Right cardiac atrium (tissue), 5 donors: ENCODE measurements around the gene USP48. TPM values are rescaled to one million over a fixed set of nuclear protein-coding genes. Genes with fewer than 3 reads are reported as not detected.
"Not testable (repeated sequence)": the region's sequence is repeated elsewhere in the genome, so short reads cannot be mapped to it uniquely, and the experiment has no call there.

ENCODE experiments used
- ATAC-seq, 2 donors: fragments of 200-7000 bp; cut with Tn5 transposase; one replicate each; pipeline versions ENCODE4 v1.8.0 to v1.9.1; 2020; ENCODE audit warnings: moderate library complexity in 2 of 2, mild to moderate bottlenecking in 1 of 2
- DNase-seq, 3 donors: peaks; one replicate each; pipeline ENCODE4 v3.0.0-alpha.2; 2020
- H3K27ac ChIP-seq: one replicate; pipeline ENCODE4 v1.5.1; 2013; ENCODE audit warnings: mild to moderate bottlenecking, low read length, control low read depth, moderate library complexity
- H3K27me3 ChIP-seq: one replicate; pipeline ENCODE4 v1.6.1; 2013; ENCODE audit not compliant: control insufficient read depth, insufficient read depth
- H3K4me1 ChIP-seq: one replicate; pipeline ENCODE4 v1.6.1; 2013; ENCODE audit warnings: low read length; ENCODE audit not compliant: control insufficient read depth, insufficient read depth
- H3K4me3 ChIP-seq: one replicate; pipeline ENCODE4 v1.5.1; 2013; ENCODE audit warnings: low read length, control low read depth
- H3K9me3 ChIP-seq: one replicate; pipeline ENCODE4 v1.6.1; 2013; ENCODE audit warnings: low read length; ENCODE audit not compliant: control insufficient read depth
- WGBS: extraction: QIAGEN DNeasy Blood & Tissue Kit; methylation state at CpG from one replicate; pipeline ENCODE4 v1.1.7; 2013; 5-methylcytosine and 5-hydroxymethylcytosine counted together
- intact Hi-C, 4 donors: fragments of 100-400 bp; cut with DNase I; formaldehyde crosslinking; loops; one replicate each; pipeline versions ENCODE4 v1.11.0 to v1.14.0; 2022 to 2023
- polyA plus RNA-seq: library from polyadenylated mRNA; stranded (reverse); fragments of 200-250 nt; gene quantifications from one replicate; pipeline ENCODE4 v1.2.3, GENCODE V29; 2013
- total RNA-seq, 4 donors: library from RNA; stranded (reverse); fragmentation: NEBNext Ultra II Directional; extraction: Animal tissue kit (Norgen Biotek cat#: 25700); gene quantifications; one replicate each; pipeline ENCODE4 v1.2.1, GENCODE V29; 2021
- donor health status: healthy with polysubstance abuse.
- donor health status: DM: no; HTN: yes; CAD: no.
- donor health status: DM: no; HTN: no; CAD: no.
- donor health status: DM: no; HTN: yes; CAD: no; lungs with severe emphysema.
- donor health status: DM: yes; HTN: yes; CAD: no.

The USP48 gene
- total and polyA plus RNA-seq, 5 donors = 19.9 to 49.4 (median 45.7) TPM

DNA sequence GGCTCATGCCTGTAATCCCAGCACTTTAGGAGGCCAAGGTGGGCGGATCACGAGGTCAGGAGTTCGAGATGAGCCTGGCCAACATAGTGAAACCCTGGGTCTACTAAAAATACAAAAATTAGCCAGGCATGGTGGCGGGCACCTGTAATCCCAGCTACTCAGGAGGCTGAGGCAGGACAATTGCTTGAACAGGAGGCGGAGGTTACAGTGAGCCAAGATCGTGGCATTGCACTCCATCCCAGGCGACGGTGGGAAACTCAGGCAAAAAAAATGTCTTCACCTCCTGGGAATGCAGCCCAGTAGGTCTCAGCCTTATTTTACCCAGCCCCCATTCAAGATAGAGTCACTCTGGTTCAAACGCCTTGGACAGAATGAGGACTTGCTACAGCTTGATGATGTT, 2.8 kb upstream of the USP48 start:
- H3K9me3 ChIP-seq, H3K27ac ChIP-seq, H3K4me1 ChIP-seq, H3K4me3 ChIP-seq, DNase-seq, H3K27me3 ChIP-seq, intact Hi-C loops, ATAC-seq: not testable (repeated sequence)
- 83% methylated on average over 9 of the region's 9 CpGs for WGBS

DNA sequence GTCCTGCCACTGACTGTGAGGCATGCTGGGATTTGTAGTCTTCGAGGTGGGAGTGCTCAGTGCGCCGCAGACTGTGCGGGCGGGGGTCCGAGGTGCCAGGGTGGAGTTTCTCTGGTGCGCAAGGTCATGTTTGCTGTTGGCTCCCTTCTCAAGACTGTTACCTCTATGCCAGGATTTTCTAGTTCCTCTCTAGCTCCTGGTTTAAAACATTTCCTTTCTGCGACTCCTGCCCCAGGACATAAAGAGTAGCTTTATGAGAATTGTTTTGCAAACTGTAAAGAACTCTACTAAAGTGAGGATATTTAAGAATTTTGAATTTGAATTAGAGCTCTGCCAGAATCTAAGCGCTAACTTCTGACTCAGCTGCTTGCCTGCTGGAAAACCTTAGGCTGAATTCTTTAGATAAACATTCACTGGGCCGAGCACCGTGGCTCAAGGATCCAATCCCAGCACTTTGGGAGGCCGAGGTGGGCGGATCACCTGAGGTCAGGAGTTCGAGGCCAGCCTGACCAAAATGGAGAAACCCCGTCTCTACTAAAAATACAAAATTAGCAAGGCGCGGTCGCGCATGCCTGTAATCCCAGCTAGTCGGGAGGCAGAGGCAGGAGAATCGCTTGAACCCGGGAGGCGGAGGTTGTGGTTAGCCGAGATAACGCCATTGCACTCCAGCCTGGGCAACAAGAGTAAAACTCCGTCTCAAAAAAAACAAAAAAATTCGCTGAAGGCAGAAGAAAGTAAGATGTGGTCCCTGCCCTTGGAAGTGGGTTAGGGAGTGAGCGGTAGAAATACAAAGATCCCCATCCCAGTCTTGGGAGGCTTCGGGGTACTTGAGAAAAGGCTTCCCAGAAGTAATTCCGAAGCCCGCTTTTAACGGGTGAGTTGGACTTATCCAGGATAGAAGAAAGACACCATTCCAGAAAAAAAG, 992 bp upstream of the USP48 start:
- H3K4me3 ChIP-seq = peak overlapping the region; percentile 68
- H3K27ac ChIP-seq = peak overlapping the region; percentile 17
- peaks cover 3% of the 10 kb centered on the region for H3K4me1 ChIP-seq
- ATAC-seq (peak in 1 of 2 donors; percentile 4), DNase-seq (peak; percentile 25 to 74 (median 62))
- no peaks in the 10 kb centered on the region for H3K9me3 ChIP-seq
- intact Hi-C loops = no loop called here
- H3K27me3 ChIP-seq = no peaks in the 10 kb centered on the region
- 49% methylated on average over 32 of the region's 32 CpGs for WGBS

DNA sequence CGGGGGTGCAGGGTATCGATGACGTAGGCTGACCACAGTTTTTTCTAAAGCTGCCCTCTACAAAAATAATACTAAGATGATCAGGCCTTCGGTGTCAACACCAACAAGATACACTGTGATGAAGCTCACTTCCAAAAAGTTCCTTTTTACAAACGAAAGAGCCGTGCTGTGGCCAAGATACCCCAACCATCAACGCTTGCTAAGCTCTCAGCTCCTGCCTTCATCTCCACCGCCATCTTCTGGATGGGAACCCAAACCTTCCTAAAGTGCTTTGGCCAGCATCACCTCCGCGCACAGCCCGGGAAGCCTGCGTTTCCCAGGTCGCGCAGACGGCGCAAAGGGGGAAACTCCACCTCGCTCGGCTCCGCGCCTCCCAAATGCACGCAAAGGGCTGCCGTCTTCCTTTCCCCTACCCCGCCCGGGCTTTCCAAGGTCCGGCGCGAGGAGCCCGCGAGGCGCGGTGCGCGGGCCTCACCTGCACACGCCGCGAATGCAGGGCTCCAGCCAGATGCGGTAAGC, 541 bp downstream of the USP48 start:
- ATAC-seq (peak; percentile 20 to 34), DNase-seq (peak in 2 of 3 donors; percentile 47 to 69)
- under 1% methylated on average over 37 of the region's 37 CpGs for WGBS
- Histone ChIP-seq H3K27ac (peak overlapping the region; percentile 62), H3K9me3 (no peaks in the 10 kb centered on the region), H3K4me1 (peaks cover 3% of the 10 kb centered on the region), H3K27me3 (no peaks in the 10 kb centered on the region), H3K4me3 (peak overlapping the region; percentile 68)
- intact Hi-C loops = no loop called here

DNA sequence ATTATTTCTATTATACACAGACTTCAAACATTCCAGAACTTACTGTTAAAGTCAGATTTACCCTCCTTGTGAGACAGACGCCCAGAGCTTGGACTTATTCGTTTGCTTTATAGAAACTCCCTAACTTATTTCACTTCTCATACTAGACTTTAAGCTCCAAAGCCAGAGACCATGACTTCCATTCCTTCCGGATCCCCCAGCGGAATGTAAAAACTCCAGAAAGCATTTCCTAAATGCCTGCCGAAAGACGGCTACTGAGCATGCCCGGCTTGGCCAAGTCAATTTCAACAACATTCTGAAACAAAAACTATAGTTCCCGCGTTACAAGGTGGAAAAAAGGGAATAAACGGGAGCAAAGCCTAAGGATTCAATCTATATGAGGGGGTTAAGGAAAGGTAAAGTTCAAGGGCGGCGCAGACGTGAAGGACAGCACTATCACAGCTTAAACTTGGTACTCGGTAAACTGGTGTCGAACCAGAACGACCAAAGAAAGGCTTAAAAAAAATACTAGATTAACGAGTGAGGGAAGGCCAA, 1.1 kb downstream of the USP48 start:
- DNase-seq (no peak), ATAC-seq (no peak)
- under 1% methylated on average over 17 of the region's 17 CpGs for WGBS
- no peaks in the 10 kb centered on the region for H3K9me3 ChIP-seq
- peaks cover 3% of the 10 kb centered on the region for H3K4me1 ChIP-seq
- H3K27ac ChIP-seq = peak overlapping the region; percentile 62
- H3K4me3 ChIP-seq = peak overlapping the region; percentile 68
- H3K27me3 ChIP-seq = no peaks in the 10 kb centered on the region
- intact Hi-C loops = no loop called here

DNA sequence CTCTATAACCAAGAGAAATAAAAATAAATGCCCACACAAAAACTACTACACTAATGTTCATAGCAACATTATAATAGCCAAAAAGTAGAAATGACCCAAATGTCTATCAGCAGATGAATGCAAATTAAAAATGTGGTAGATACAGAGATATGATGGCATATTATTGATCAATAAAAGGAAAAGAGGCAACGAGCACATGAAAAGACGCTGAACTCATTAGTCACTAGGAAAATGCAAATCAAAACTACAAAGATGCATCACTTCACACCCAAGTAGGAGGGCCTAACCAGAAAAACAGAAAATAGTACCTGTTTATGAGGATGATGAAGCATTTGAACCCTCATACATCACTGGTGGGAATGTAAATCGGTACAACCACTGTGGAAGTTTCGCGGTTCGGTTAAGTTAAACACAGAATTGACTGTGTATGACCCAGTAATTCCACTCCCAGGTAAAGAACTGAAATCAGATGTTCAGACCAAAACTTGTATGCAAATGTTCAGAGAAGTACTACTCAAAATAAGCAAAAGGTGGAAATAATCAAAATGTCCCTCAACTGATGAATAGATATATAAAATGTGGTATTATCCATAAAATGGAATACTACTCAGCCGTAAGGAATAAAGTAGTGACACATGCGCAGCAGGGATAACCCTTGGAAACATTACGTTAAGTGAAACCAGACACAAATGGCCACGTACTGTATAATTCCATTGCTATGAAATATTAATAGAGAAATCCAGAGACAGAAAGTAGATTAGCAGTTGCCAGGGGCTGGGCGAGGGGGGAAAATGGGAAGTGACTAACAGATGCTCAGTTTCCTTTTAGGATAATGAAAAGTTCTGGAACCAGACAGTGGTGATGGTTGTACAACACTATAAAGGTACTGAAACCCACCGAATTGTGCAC, 3.1 kb downstream of the USP48 start:
- 82% methylated on average over 12 of the region's 12 CpGs for WGBS
- intact Hi-C loops = no loop called here
- no peaks in the 10 kb centered on the region for H3K9me3 ChIP-seq
- DNase-seq = no peak
- no peak overlapping the region for H3K27ac ChIP-seq
- no peaks in the 10 kb centered on the region for H3K27me3 ChIP-seq
- H3K4me3 ChIP-seq = no peak overlapping the region
- H3K4me1 ChIP-seq = peaks cover 7% of the 10 kb centered on the region
- ATAC-seq = no peak

DNA sequence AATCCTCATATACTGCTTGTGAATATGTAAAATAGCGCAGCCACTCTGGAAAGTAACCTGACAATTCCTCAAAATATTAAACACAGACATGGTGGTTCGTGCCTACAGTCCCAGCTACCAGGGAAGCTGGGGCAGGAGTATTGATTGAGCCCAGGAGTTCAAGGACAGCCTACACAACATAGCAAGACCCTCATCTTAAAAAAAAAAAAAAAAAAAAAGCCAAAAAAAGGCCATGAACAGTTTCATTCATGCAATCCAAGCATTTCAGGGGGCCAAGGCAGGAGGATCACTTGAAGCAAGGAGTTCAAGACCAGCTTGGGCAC, 4.6 kb downstream of the USP48 start:
- Histone ChIP-seq H3K27me3 (no peaks in the 10 kb centered on the region), H3K9me3 (no peaks in the 10 kb centered on the region), H3K27ac (no peak overlapping the region), H3K4me1 (peaks cover 7% of the 10 kb centered on the region), H3K4me3 (no peak overlapping the region)
- intact Hi-C loops = no loop called here
- DNase-seq (no peak), ATAC-seq (no peak)
- WGBS = 98% methylated on average over 2 of the region's 2 CpGs

DNA sequence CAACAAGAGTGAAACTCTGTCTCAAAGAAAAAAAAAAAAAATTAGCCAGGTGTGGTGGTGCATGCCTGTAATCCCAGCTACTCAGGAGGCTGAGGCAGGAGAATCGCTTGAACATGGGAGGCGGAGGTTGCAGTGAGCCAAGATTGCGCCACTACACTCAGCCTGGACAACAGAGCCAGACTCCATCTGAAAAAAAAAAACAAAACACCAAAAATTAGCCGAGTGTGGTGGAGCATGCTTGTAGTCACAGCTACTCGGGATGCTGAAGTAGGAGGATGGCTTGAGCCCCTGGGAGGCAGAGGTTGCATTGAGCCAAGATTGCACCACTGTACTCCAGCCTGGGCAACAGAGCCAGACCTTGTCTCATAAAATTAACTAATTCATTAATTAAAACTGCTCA, 6.0 kb downstream of the USP48 start:
- ATAC-seq, intact Hi-C loops: not testable (repeated sequence)
- WGBS = 86% methylated on average over 5 of the region's 5 CpGs

DNA sequence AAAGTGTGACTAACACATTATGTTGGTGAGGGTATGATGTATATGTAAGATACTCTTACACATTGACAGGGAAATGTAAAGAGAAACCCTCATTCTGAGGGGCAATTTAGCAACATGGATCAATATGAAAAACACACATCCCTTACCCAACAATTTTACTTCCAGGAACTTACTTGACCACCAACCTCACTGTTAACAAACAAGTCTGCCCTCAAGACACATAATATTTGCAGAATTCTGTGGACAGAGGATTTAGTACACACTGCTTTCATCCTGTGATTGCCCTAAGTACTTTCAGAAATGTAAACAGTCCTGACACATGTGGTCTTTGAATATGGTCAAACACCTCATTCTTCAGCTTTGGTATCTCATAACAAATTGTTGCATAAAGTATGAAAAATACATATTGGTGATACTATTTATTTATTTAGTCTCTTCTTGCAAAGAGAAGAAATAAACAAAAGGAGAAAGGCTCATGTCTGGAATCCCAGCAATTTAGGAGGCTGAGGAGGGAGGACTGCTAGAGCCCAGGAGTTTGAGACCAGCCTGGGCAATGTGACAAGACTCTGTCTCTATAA, 6.9 kb downstream of the USP48 start:
- ATAC-seq (no peak), DNase-seq (no peak)
- no peak overlapping the region for H3K4me3 ChIP-seq
- H3K9me3 ChIP-seq = no peaks in the 10 kb centered on the region
- intact Hi-C loops = no loop called here
- no peaks in the 10 kb centered on the region for H3K27me3 ChIP-seq
- peaks cover 5% of the 10 kb centered on the region for H3K4me1 ChIP-seq
- no peak overlapping the region for H3K27ac ChIP-seq

More for the DNA sequence above, 6.0 kb downstream of the USP48 start:
- H3K27ac ChIP-seq, H3K9me3 ChIP-seq, H3K4me1 ChIP-seq, DNase-seq, H3K27me3 ChIP-seq, H3K4me3 ChIP-seq: not testable (repeated sequence)

DNA sequence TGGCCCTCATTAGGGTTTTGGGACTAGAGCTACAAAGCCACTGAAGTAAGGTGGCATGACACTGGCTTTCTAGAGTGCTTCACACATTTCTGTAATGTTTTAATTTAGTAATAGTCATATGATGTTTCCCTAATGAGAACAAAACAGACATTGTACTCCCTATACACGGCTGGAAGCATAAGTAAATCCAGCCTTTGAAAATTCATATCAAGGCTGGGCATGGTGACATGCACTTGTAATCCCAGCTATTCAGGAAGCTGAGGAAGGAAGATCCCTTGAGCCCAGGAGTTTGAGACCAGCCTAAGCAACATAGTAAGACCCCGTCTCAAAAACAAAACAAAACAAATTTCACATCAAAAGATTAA, 7.4 kb downstream of the USP48 start:
- WGBS = 44% methylated on average over 2 of the region's 2 CpGs
- H3K27ac ChIP-seq = no peak overlapping the region
- H3K9me3 ChIP-seq = no peaks in the 10 kb centered on the region
- no peaks in the 10 kb centered on the region for H3K27me3 ChIP-seq
- intact Hi-C loops = no loop called here
- H3K4me3 ChIP-seq = no peak overlapping the region
- ATAC-seq = no peak
- no peak for DNase-seq
- peaks cover 5% of the 10 kb centered on the region for H3K4me1 ChIP-seq

DNA sequence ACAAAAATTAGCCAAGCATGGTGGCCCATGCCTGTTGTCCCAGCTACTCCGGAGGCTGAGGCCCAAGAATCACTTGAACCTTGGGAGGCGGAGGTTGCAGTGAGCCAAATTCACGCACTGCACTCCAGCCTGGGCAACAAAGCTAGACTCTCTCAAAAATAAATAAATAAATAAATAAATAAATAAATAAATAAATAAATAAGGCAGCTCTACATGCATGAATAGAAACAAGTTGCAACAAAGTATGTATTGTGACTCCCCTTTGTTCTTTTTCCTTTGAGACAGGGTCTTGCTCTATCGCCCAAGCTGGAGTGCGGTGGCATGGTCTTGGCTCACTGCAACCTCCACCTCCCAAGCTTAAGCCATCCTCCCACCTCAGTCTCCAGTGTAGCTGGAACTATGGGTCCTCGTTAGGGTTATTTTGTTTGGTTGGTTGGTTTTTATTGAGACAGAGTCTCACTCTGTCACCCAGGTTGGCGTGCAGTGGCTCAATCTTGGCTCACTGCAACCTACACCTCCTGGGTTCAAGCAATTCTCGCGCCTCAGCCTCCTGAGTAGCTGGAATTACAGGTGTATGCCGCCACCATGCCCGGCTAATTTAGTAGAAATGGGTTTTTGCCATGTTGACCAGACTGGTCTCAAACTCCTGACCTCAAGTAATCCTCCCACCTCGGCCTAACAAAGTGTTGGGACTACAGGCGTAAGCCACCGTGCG, 8.0 kb downstream of the USP48 start:
- Histone ChIP-seq H3K9me3 (no peaks in the 10 kb centered on the region), H3K27me3 (no peaks in the 10 kb centered on the region), H3K4me1 (peaks cover 5% of the 10 kb centered on the region), H3K27ac (no peak overlapping the region), H3K4me3 (no peak overlapping the region)
- no peak for DNase-seq
- ATAC-seq = no peak
- 90% methylated on average over 15 of the region's 15 CpGs for WGBS
- intact Hi-C loops = no loop called here
